SK-N-SH treated with all-trans-retinoic acid at 6 μM for 48 hours (cell line): ENCODE data around the gene IRS4.

Source experiments
- ARNTL ChIP-seq: fragments of 450-650 bp; formaldehyde crosslinking; IDR thresholded peaks from 2 replicates; pipeline ENCODE4 v1.5.0; 2020; ENCODE audit warnings: low read depth, mild to moderate bottlenecking, moderate library complexity, borderline replicate concordance
- CSRNP3 ChIP-seq: fragments of 250-450 bp; sonication (Bioruptor Pico); IDR thresholded peaks from 2 replicates; pipeline ENCODE4 v1.5.1; 2021; ENCODE audit warnings: mild to moderate bottlenecking, moderate library complexity
- GLIS3 ChIP-seq: fragments of 250-450 bp; sonication (Bioruptor Pico); IDR thresholded peaks from 2 replicates; pipeline ENCODE4 v1.5.0; 2020; ENCODE audit warnings: mild to moderate bottlenecking, moderate library complexity
- ISL1 ChIP-seq: fragments of 250-450 bp; sonication (Bioruptor Pico); IDR thresholded peaks from 2 replicates; pipeline ENCODE4 v2.1.2; 2022; ENCODE audit warnings: mild to moderate bottlenecking, moderate library complexity
- PPARA ChIP-seq: fragments of 250-450 bp; sonication (Bioruptor Pico); IDR thresholded peaks from 2 replicates; pipeline ENCODE4 v1.5.0; 2020; ENCODE audit warnings: mild to moderate bottlenecking, borderline replicate concordance
- TF ChIP-seq, protein P1 (sequence below): fragments of 250-450 bp; sonication (Bioruptor Pico); IDR thresholded peaks from 2 replicates; pipeline ENCODE4 v1.8.0; 2020; ENCODE audit warnings: mild to moderate bottlenecking, moderate library complexity, borderline replicate concordance

DNA sequence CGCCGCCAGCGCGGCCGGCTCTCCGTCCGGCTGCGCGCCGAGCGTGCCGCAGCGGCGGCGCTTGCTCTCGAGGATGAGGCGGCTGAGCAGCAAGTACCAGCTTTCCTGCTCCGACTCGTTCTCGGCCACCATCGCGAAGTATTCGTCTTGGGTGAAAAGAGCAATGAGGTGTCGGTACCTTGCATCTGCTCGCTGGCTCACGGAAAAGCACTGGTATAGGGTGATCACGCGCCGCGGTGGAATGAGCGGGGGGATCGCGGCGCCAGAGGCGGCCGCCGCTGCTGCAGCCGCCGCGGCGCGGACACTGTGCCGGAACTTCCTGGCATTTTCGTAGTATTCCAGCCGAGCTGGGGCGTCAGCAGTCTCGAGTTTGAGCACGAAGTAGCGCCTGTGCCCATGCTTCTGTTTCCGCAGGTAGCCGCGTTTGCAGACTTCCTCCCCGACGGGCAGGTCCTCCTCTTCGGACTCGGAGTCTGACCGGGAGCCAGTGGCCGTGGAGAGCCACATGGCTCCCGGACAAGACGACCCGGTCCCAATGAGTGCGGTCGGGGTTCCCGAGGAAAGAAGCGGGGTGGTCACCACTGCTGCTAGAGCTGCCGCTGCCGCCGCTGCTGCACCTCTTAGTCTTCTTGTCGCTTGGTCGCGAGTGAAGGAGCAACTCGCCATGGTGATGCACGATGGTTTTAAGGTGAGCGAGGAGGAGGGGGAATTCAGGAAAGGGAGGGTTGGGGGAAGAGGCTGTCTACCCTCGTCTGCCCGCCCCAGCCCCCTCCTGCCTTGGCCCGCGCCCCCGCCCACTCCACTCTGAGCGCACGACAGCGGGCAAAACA, 469 bp downstream of the IRS4 start:
- TF ChIP-seq, protein P1, sequence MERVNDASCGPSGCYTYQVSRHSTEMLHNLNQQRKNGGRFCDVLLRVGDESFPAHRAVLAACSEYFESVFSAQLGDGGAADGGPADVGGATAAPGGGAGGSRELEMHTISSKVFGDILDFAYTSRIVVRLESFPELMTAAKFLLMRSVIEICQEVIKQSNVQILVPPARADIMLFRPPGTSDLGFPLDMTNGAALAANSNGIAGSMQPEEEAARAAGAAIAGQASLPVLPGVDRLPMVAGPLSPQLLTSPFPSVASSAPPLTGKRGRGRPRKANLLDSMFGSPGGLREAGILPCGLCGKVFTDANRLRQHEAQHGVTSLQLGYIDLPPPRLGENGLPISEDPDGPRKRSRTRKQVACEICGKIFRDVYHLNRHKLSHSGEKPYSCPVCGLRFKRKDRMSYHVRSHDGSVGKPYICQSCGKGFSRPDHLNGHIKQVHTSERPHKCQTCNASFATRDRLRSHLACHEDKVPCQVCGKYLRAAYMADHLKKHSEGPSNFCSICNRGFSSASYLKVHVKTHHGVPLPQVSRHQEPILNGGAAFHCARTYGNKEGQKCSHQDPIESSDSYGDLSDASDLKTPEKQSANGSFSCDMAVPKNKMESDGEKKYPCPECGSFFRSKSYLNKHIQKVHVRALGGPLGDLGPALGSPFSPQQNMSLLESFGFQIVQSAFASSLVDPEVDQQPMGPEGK: no peak
- TF ChIP-seq CSRNP3 (CRISPR knock-in tag) (no peak), ARNTL (CRISPR knock-in tag) (no peak), ISL1 (no peak), GLIS3 (CRISPR knock-in tag) (no peak), PPARA (CRISPR knock-in tag) (no peak)
